Stimulated activated effector memory CD8-positive, alpha-beta T cell treated with anti-CD3 and anti-CD28 coated beads, Interleukin-12 subunit alpha, Interleukin-12 subunit beta, amount 100 ng/mL, for 72 hours (primary cell): ENCODE results near the gene TXNDC2.

Source experiments
- ATAC-seq: fragments of 150-1000 bp; cut with Tn5 transposase; 2 replicates; pipeline ENCODE4 v1.10.0; 2021
- DNase-seq, 2 donors: peaks; one replicate each; pipeline ENCODE4 v3.0.0; 2021 to 2022; ENCODE audit warnings: low spot score in 2 of 2
- H3K27ac Mint-ChIP-seq: one replicate; pipeline ENCODE4 v1.8.0; 2022; ENCODE audit warnings: mild to moderate bottlenecking, mixed read lengths
- H3K36me3 Mint-ChIP-seq: one replicate; pipeline ENCODE4 v1.8.0; 2022; ENCODE audit warnings: mild to moderate bottlenecking, mixed read lengths
- H3K4me1 Mint-ChIP-seq: one replicate; pipeline ENCODE4 v1.8.0; 2022; ENCODE audit warnings: mixed read lengths
- H3K4me3 Mint-ChIP-seq: one replicate; pipeline ENCODE4 v1.8.0; 2022; ENCODE audit warnings: mild to moderate bottlenecking, mixed read lengths
- H3K9me3 Mint-ChIP-seq: one replicate; pipeline ENCODE4 v1.8.0; 2022; ENCODE audit warnings: mixed read lengths

TXNDC2 gene

GRCh38 chr18:9869715-9870430 lies 15.9 kb upstream of the TXNDC2 start:
- H3K27ac Mint-ChIP-seq: no peak overlapping the region

GRCh38 chr18:9870431-9871008 lies 15.3 kb upstream of the TXNDC2 start:
- Mint-ChIP-seq H3K27ac (no peak overlapping the region), H3K4me1 (peaks cover 15% of the 10 kb centered on the region), H3K36me3 (no peaks in the 10 kb centered on the region)

More at GRCh38 chr18:9869715-9870430, 15.9 kb upstream of the TXNDC2 start:
- Mint-ChIP-seq H3K36me3 (no peaks in the 10 kb centered on the region), H3K9me3 (peaks cover 14% of the 10 kb centered on the region), H3K4me3 (no peak overlapping the region), H3K4me1 (peaks cover 15% of the 10 kb centered on the region)
- DNase-seq (no peak), ATAC-seq (peak; percentile 73)

GRCh38 chr18:9871244-9871746 lies 14.5 kb upstream of the TXNDC2 start:
- Mint-ChIP-seq H3K4me1 (peaks cover 16% of the 10 kb centered on the region), H3K4me3 (no peak overlapping the region), H3K36me3 (no peaks in the 10 kb centered on the region), H3K27ac (no peak overlapping the region), H3K9me3 (peaks cover 2% of the 10 kb centered on the region)
- DNase-seq (no peak), ATAC-seq (no peak)

More at GRCh38 chr18:9870431-9871008, 15.3 kb upstream of the TXNDC2 start:
- Mint-ChIP-seq H3K4me3 (no peak overlapping the region), H3K9me3 (peaks cover 10% of the 10 kb centered on the region)
- DNase-seq: no peak
- no peak for ATAC-seq

GRCh38 chr18:9872823-9873222 lies 12.9 kb upstream of the TXNDC2 start:
- H3K27ac Mint-ChIP-seq: no peak overlapping the region
- ATAC-seq: no peak
- DNase-seq: no peak
- H3K9me3 Mint-ChIP-seq: no peaks in the 10 kb centered on the region
- H3K36me3 Mint-ChIP-seq: no peaks in the 10 kb centered on the region
- no peak overlapping the region for H3K4me3 Mint-ChIP-seq
- H3K4me1 Mint-ChIP-seq: peaks cover 29% of the 10 kb centered on the region

- H3K36me3 Mint-ChIP-seq: no peaks in the 10 kb centered on the region
- DNase-seq (no peak), ATAC-seq (no peak)
- H3K9me3 Mint-ChIP-seq: no peaks in the 10 kb centered on the region
- H3K4me3 Mint-ChIP-seq: no peak overlapping the region
- H3K4me1 Mint-ChIP-seq: peaks cover 29% of the 10 kb centered on the region
- no peak overlapping the region for H3K27ac Mint-ChIP-seq
Measured at GRCh38 chr18:9874728-9875127, 11.0 kb upstream of the TXNDC2 start.

GRCh38 chr18:9876212-9876866 lies 9.4 kb upstream of the TXNDC2 start:
- no peak for ATAC-seq
- H3K4me1 Mint-ChIP-seq: peaks cover 16% of the 10 kb centered on the region
- H3K27ac Mint-ChIP-seq: peak overlapping the region; percentile 15
- no peaks in the 10 kb centered on the region for H3K9me3 Mint-ChIP-seq
- H3K4me3 Mint-ChIP-seq: no peak overlapping the region
- no peak for DNase-seq
- no peaks in the 10 kb centered on the region for H3K36me3 Mint-ChIP-seq

- Mint-ChIP-seq H3K4me1 (peaks cover 14% of the 10 kb centered on the region), H3K36me3 (no peaks in the 10 kb centered on the region), H3K9me3 (no peaks in the 10 kb centered on the region), H3K27ac (peak overlapping the region; percentile 15), H3K4me3 (no peak overlapping the region)
- DNase-seq: no peak
- peak; percentile 92 for ATAC-seq
Measured at GRCh38 chr18:9876867-9877654, 8.7 kb upstream of the TXNDC2 start.

- no peaks in the 10 kb centered on the region for H3K9me3 Mint-ChIP-seq
- DNase-seq (no peak), ATAC-seq (no peak)
- no peak overlapping the region for H3K4me3 Mint-ChIP-seq
- H3K36me3 Mint-ChIP-seq: no peaks in the 10 kb centered on the region
- H3K27ac Mint-ChIP-seq: peak overlapping the region; percentile 15
- peaks cover 14% of the 10 kb centered on the region for H3K4me1 Mint-ChIP-seq
Measured at GRCh38 chr18:9877655-9878014, 8.1 kb upstream of the TXNDC2 start.

GRCh38 chr18:9878095-9878494 lies 7.7 kb upstream of the TXNDC2 start:
- no peak for DNase-seq
- no peak for ATAC-seq
- Mint-ChIP-seq H3K4me1 (peaks cover 14% of the 10 kb centered on the region), H3K36me3 (no peaks in the 10 kb centered on the region), H3K4me3 (no peak overlapping the region), H3K27ac (no peak overlapping the region), H3K9me3 (no peaks in the 10 kb centered on the region)

- DNase-seq: no peak
- Mint-ChIP-seq H3K36me3 (no peaks in the 10 kb centered on the region), H3K27ac (no peak overlapping the region), H3K4me1 (peaks cover 14% of the 10 kb centered on the region), H3K4me3 (no peak overlapping the region), H3K9me3 (no peaks in the 10 kb centered on the region)
- no peak for ATAC-seq
Measured at GRCh38 chr18:9878783-9879242, 7.0 kb upstream of the TXNDC2 start.

GRCh38 chr18:9884090-9884489 lies 1.7 kb upstream of the TXNDC2 start:
- no peak overlapping the region for H3K27ac Mint-ChIP-seq
- H3K4me3 Mint-ChIP-seq: no peak overlapping the region
- DNase-seq (no peak), ATAC-seq (no peak)
- peaks cover 4% of the 10 kb centered on the region for H3K4me1 Mint-ChIP-seq
- H3K9me3 Mint-ChIP-seq: no peaks in the 10 kb centered on the region
- no peaks in the 10 kb centered on the region for H3K36me3 Mint-ChIP-seq

- Mint-ChIP-seq H3K4me1 (peaks cover 4% of the 10 kb centered on the region), H3K4me3 (no peak overlapping the region), H3K27ac (no peak overlapping the region), H3K36me3 (no peaks in the 10 kb centered on the region), H3K9me3 (no peaks in the 10 kb centered on the region)
- DNase-seq (no peak), ATAC-seq (no peak)
Measured at GRCh38 chr18:9884532-9885140, 1.1 kb upstream of the TXNDC2 start.

- DNase-seq (no peak), ATAC-seq (no peak)
- H3K4me1 Mint-ChIP-seq: peaks cover 4% of the 10 kb centered on the region
- no peaks in the 10 kb centered on the region for H3K36me3 Mint-ChIP-seq
- H3K4me3 Mint-ChIP-seq: no peak overlapping the region
- no peak overlapping the region for H3K27ac Mint-ChIP-seq
- H3K9me3 Mint-ChIP-seq: no peaks in the 10 kb centered on the region
Measured at GRCh38 chr18:9886005-9886348, 204 bp downstream of the TXNDC2 start.

- peaks cover 4% of the 10 kb centered on the region for H3K4me1 Mint-ChIP-seq
- no peaks in the 10 kb centered on the region for H3K36me3 Mint-ChIP-seq
Measured at GRCh38 chr18:9887992-9888391, 2.2 kb downstream of the TXNDC2 start.

GRCh38 chr18:9890196-9890595 lies 4.4 kb downstream of the TXNDC2 start:
- Mint-ChIP-seq H3K4me3 (no peak overlapping the region), H3K9me3 (no peaks in the 10 kb centered on the region), H3K27ac (no peak overlapping the region), H3K4me1 (peaks cover 4% of the 10 kb centered on the region), H3K36me3 (no peaks in the 10 kb centered on the region)
- ATAC-seq (no peak), DNase-seq (no peak)

More at GRCh38 chr18:9887992-9888391, 2.2 kb downstream of the TXNDC2 start:
- ATAC-seq (no peak), DNase-seq (no peak)
- H3K9me3 Mint-ChIP-seq: no peaks in the 10 kb centered on the region
- H3K27ac Mint-ChIP-seq: no peak overlapping the region
- H3K4me3 Mint-ChIP-seq: no peak overlapping the region
